Measurements from ENCODE around the gene GLB1L3. TPM values are rescaled to one million over a fixed set of nuclear protein-coding genes. Genes with fewer than 3 reads are reported as not detected.

Gene GLB1L3
- total RNA-seq, 1 experiment from 2014 or later: not detected

DNA sequence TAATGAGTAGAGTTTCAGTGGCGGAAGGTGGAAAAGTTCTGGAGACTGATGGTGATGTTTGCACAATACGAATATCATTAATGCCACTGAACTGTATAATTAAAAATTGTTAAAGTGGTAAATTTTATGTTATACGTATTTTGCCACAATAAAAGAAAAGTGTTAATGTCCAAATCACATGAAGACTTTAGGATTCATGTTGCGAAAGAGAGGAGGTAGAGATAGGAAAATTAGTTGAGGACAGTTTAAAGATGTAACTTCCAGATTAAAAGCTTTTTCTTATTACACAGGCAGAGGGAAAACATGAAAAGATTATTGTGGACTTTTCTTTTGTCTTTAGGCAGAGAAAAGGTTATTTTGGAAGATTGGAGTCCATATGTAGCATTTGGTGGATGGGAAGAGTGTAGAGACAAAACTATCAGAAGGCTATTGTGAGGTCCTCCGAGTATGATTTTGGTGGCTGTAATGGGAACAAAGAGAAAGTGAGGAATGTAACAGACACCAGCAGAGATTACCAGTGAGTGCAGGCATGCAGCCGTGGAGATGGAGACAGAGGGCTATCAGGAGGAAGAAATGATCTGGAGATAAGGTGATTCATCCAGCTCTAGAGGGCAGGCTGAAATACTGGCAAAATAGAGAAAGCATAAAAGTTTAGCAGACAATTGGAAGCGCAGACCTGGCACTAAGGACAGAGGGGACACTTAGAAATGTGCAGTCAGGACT is 39.2 kb upstream of the GLB1L3 start:
- H3K36me3 Mint-ChIP-seq (ENCODE audit: insufficient read depth, unreplicated experiment): peaks cover 6% of the 10 kb centered on the region
- intact Hi-C loops (cut with micrococcal nuclease; ENCODE audit: unreplicated experiment): no loop called here
- no peaks in the 10 kb centered on the region for H3K27me3 ChIP-seq (replicated peaks; ENCODE audit: control insufficient read depth, insufficient read depth, low read length)
- H3K27me3 Mint-ChIP-seq (ENCODE audit: insufficient read depth, unreplicated experiment): no peaks in the 10 kb centered on the region
- no TSS peak for BruUV-seq (replicated peaks)
- no peak overlapping the region for H3K4me3 ChIP-seq (ENCODE audit: low read depth, low read length)
- H3K4me1 ChIP-seq: no peaks in the 10 kb centered on the region
- no peak for DNase-seq
- TF ChIP-seq, protein P1, sequence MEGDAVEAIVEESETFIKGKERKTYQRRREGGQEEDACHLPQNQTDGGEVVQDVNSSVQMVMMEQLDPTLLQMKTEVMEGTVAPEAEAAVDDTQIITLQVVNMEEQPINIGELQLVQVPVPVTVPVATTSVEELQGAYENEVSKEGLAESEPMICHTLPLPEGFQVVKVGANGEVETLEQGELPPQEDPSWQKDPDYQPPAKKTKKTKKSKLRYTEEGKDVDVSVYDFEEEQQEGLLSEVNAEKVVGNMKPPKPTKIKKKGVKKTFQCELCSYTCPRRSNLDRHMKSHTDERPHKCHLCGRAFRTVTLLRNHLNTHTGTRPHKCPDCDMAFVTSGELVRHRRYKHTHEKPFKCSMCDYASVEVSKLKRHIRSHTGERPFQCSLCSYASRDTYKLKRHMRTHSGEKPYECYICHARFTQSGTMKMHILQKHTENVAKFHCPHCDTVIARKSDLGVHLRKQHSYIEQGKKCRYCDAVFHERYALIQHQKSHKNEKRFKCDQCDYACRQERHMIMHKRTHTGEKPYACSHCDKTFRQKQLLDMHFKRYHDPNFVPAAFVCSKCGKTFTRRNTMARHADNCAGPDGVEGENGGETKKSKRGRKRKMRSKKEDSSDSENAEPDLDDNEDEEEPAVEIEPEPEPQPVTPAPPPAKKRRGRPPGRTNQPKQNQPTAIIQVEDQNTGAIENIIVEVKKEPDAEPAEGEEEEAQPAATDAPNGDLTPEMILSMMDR (IDR thresholded peaks at IDR 0.05; ENCODE audit: insufficient read depth in 1 of 2, low read depth in 1 of 2, low read length in 1 of 2, severe bottlenecking in 1 of 2, unreplicated experiment in 1 of 2): no peak
- H3K36me3 ChIP-seq (ENCODE audit: control insufficient read depth, insufficient read depth, low read length): 0 out of 2 replicates have a peak, but pooled peaks cover 4% of the 10 kb centered on the region
- H3K4me1 Mint-ChIP-seq (ENCODE audit: low read depth, unreplicated experiment): no peaks in the 10 kb centered on the region
- H3K4me3 Mint-ChIP-seq (ENCODE audit: unreplicated experiment): no peak overlapping the region
- H3K9me3 Mint-ChIP-seq (ENCODE audit: unreplicated experiment): no peaks in the 10 kb centered on the region
- H3K9me3 ChIP-seq: no peaks in the 10 kb centered on the region
- ChIA-PET POLR2A (no interaction called here), CTCF (interaction anchor here (0.5 kb wide), 1 partner anchor 73 kb away, joined by 4 read pairs; no protein-coding TSS in a partner anchor)
- H3K27ac Mint-ChIP-seq (ENCODE audit: unreplicated experiment): no peak overlapping the region

DNA sequence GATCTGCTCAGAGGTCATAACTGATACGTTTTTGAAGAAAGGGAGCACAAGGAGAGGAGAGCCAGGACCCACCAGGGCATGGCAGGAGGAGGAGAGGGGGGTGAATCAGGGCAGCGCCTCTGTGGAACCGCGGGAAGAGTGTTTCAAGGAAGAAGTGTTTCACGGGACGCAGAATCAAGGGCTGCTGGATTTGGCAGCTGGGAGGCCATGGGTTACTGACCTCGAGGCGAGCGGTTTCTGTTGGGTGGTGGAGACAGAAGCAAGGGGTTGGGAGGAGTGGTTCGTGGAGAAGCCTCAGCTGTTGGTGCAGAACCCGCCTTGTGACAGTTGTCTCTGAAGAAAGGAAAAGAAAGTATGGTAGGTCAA is 38.6 kb upstream of the GLB1L3 start:
- H3K36me3 ChIP-seq (ENCODE audit: control insufficient read depth, insufficient read depth, low read length): 0 out of 2 replicates have a peak, but pooled peaks cover 4% of the 10 kb centered on the region
- H3K27me3 ChIP-seq (replicated peaks; ENCODE audit: control insufficient read depth, insufficient read depth, low read length): no peaks in the 10 kb centered on the region
- H3K9me3 Mint-ChIP-seq (ENCODE audit: unreplicated experiment): no peaks in the 10 kb centered on the region
- intact Hi-C loops (cut with micrococcal nuclease; ENCODE audit: unreplicated experiment): no loop called here
- no peaks in the 10 kb centered on the region for H3K27me3 Mint-ChIP-seq (ENCODE audit: insufficient read depth, unreplicated experiment)
- ChIA-PET CTCF (interaction anchor here (0.5 kb wide), 1 partner anchor 74 kb away, joined by 4 read pairs; no protein-coding TSS in a partner anchor), POLR2A (no interaction called here)
- H3K9me3 ChIP-seq: no peaks in the 10 kb centered on the region
- H3K4me3 ChIP-seq (ENCODE audit: low read depth, low read length): no peak overlapping the region
- H3K4me3 Mint-ChIP-seq (ENCODE audit: unreplicated experiment): no peak overlapping the region
- peaks cover 6% of the 10 kb centered on the region for H3K36me3 Mint-ChIP-seq (ENCODE audit: insufficient read depth, unreplicated experiment)
- no peaks in the 10 kb centered on the region for H3K4me1 Mint-ChIP-seq (ENCODE audit: low read depth, unreplicated experiment)
- H3K4me1 ChIP-seq: no peaks in the 10 kb centered on the region
- DNase-seq: no peak
- TF ChIP-seq, protein P1 (IDR thresholded peaks at IDR 0.05; ENCODE audit: insufficient read depth in 1 of 2, low read depth in 1 of 2, low read length in 1 of 2, severe bottlenecking in 1 of 2, unreplicated experiment in 1 of 2): no peak
- BruUV-seq (replicated peaks): no TSS peak
- no peak overlapping the region for H3K27ac Mint-ChIP-seq (ENCODE audit: unreplicated experiment)

DNA sequence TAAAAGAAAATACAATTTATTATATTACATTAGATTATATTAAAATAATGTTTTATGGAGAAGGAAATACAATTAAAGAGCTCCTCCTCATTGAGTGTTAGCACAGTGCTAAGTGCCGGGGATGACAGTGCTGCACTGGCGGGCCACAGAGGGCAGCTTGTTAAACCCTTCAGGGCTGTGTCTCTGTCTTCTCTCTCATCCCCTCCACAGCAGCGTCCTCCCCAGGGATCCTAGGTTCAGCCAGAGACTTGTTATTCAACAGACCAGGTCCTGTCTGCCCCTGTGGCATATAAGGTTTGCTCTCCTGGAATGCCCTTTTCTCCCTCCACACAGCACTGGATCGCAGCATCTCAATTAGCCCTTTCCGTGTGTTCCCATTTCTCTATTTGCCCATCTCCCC is 37.2 kb upstream of the GLB1L3 start:
- Mint-ChIP-seq H3K4me1 (ENCODE audit: low read depth, unreplicated experiment) (no peaks in the 10 kb centered on the region), H3K36me3 (ENCODE audit: insufficient read depth, unreplicated experiment) (peaks cover 17% of the 10 kb centered on the region), H3K4me3 (ENCODE audit: unreplicated experiment) (no peak overlapping the region), H3K27me3 (ENCODE audit: insufficient read depth, unreplicated experiment) (no peaks in the 10 kb centered on the region), H3K27ac (ENCODE audit: unreplicated experiment) (no peak overlapping the region), H3K9me3 (ENCODE audit: unreplicated experiment) (no peaks in the 10 kb centered on the region)
- Histone ChIP-seq H3K27me3 (replicated peaks; ENCODE audit: control insufficient read depth, insufficient read depth, low read length) (no peaks in the 10 kb centered on the region), H3K4me1 (no peaks in the 10 kb centered on the region), H3K4me3 (ENCODE audit: low read depth, low read length) (no peak overlapping the region), H3K36me3 (ENCODE audit: control insufficient read depth, insufficient read depth, low read length) (0 out of 2 replicates have a peak, but pooled peaks cover 3% of the 10 kb centered on the region), H3K9me3 (no peaks in the 10 kb centered on the region)
- POLR2A ChIA-PET: interaction anchor here (0.6 kb wide), 1 partner anchor 74 kb away, joined by 3 read pairs; no protein-coding TSS in a partner anchor
- TF ChIP-seq, protein P1 (IDR thresholded peaks at IDR 0.05; ENCODE audit: insufficient read depth in 1 of 2, low read depth in 1 of 2, low read length in 1 of 2, severe bottlenecking in 1 of 2, unreplicated experiment in 1 of 2): no peak
- CTCF ChIA-PET: no interaction called here
- intact Hi-C loops (cut with micrococcal nuclease; ENCODE audit: unreplicated experiment): no loop called here
- no peak for DNase-seq
- BruUV-seq (replicated peaks): no TSS peak

Measured in Caco-2 (cell line).